ENCODE data around the gene TMEM141. TPM values are rescaled to one million over a fixed set of nuclear protein-coding genes. Genes with fewer than 3 reads are reported as not detected.

The TMEM141 gene
- total RNA-seq, 4 donors from 2014 or later, result 60.7 to 70.8 (median 66.9) TPM

GRCh38 chr9:136805207-136805740, 14.1 kb downstream of the TMEM141 start:
- 87 to 98% methylated on average over 12 of the region's 12 CpGs for WGBS, 2 donors
- TF ChIP-seq, protein P1, sequence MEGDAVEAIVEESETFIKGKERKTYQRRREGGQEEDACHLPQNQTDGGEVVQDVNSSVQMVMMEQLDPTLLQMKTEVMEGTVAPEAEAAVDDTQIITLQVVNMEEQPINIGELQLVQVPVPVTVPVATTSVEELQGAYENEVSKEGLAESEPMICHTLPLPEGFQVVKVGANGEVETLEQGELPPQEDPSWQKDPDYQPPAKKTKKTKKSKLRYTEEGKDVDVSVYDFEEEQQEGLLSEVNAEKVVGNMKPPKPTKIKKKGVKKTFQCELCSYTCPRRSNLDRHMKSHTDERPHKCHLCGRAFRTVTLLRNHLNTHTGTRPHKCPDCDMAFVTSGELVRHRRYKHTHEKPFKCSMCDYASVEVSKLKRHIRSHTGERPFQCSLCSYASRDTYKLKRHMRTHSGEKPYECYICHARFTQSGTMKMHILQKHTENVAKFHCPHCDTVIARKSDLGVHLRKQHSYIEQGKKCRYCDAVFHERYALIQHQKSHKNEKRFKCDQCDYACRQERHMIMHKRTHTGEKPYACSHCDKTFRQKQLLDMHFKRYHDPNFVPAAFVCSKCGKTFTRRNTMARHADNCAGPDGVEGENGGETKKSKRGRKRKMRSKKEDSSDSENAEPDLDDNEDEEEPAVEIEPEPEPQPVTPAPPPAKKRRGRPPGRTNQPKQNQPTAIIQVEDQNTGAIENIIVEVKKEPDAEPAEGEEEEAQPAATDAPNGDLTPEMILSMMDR (IDR thresholded peaks at IDR 0.05), result no peak
- no peak for TF ChIP-seq EP300 (IDR thresholded peaks at IDR 0.05)
- TF ChIP-seq POLR2A (IDR thresholded peaks at IDR 0.05), result no peak
- Histone ChIP-seq H3K27ac (no peak overlapping the region), H3K36me3 (peaks cover 0 to 16% (median 0%) of the 10 kb centered on the region in 3 donors), H3K27me3 (peaks cover 0 to 24% of the 10 kb centered on the region in 2 donors), H3K9me3 (no peaks in the 10 kb centered on the region), H3K4me1 (peaks cover 0 to 45% (median 28%) of the 10 kb centered on the region in 4 donors), H3K4me3 (no peak overlapping the region)
- DNase-seq (ENCODE audit: low spot score in 2 of 2), result no peak

DNA sequence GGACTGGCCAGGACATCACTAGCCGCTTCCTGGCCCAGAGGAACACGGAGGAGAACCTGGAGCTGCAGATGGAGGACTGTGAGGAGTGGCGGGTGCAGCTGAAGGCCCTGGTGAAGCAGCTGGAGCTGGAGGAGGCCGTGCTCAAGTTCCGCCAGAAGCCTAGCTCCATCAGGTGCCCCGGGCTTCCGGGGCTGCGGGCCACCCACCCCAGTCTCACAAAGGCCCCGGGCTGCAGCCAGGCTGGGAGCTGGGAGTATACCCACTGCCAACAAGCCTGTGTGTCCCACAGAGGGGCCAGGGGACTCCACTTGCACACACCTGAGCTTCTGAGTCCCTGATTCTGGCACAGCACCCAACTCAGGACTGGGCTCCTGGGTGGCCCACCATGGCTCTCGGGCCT, 14.9 kb downstream of the TMEM141 start:
- Histone ChIP-seq H3K4me3 (no peak overlapping the region), H3K36me3 (peaks cover 0 to 16% (median 0%) of the 10 kb centered on the region in 3 donors), H3K9me3 (no peaks in the 10 kb centered on the region), H3K4me1 (peaks cover 0 to 45% (median 24%) of the 10 kb centered on the region in 4 donors), H3K27me3 (peaks cover 0 to 16% of the 10 kb centered on the region in 2 donors), H3K27ac (no peak overlapping the region)
- WGBS, 2 donors, result 94 to 99% methylated on average over 9 to 10 of the region's 10 CpGs
- DNase-seq (ENCODE audit: low spot score in 2 of 2), result no peak
- TF ChIP-seq POLR2A (IDR thresholded peaks at IDR 0.05) (no peak), EP300 (IDR thresholded peaks at IDR 0.05) (no peak)
- TF ChIP-seq, protein P1 (IDR thresholded peaks at IDR 0.05), result no peak

DNA sequence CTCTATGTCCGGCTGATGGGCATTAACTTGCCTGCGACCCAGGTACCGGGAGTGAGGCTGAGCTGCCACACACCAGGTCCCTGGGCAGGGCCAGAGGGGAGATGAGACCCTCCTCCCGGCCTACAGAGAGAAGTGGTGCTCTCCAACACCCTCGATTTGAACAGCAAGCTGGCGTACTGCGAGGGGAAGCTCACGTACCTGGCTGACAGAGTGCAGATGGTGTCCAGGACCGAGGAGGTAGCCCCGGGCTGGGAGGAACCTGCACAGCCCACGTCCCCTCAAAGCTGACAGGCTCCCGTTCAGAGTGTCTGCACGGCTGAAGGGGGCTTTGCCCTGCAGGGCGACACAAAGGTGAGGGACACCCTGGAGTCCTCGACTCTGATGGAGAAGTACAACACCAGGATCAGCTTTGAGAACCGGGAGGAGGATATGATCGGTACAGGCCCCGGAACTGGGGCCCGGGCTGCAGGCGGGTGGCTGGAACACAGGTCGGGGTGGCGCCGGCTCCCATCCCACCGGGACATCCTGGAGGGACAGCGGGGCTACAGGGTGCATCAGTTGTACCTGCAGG, 15.6 kb downstream of the TMEM141 start:
- 73 to 76% methylated on average over 24 to 25 of the region's 25 CpGs for WGBS, 2 donors
- Histone ChIP-seq H3K4me1 (peaks cover 0 to 46% (median 23%) of the 10 kb centered on the region in 4 donors), H3K27me3 (peaks cover 0 to 9% of the 10 kb centered on the region in 2 donors), H3K27ac (peak overlapping the region in 3 of 4 donors; percentile 60 to 94 (median 84)), H3K9me3 (no peaks in the 10 kb centered on the region), H3K4me3 (peak overlapping the region; percentile 78 to 95 (median 86)), H3K36me3 (peaks cover 0 to 18% (median 0%) of the 10 kb centered on the region in 3 donors)
- no peak for DNase-seq (ENCODE audit: low spot score in 2 of 2)
- no peak for TF ChIP-seq EP300 (IDR thresholded peaks at IDR 0.05)
- no peak for TF ChIP-seq POLR2A (IDR thresholded peaks at IDR 0.05)
- TF ChIP-seq, protein P1 (IDR thresholded peaks at IDR 0.05), result no peak

- H3K4me1 ChIP-seq, result peaks cover 0 to 49% (median 23%) of the 10 kb centered on the region in 4 donors
- WGBS, 2 donors, result 1 to 2% methylated on average over 45 to 77 of the region's 96 CpGs
- H3K27ac ChIP-seq, result peak within 1 kb of the TSS; percentile 60 to 94 (median 88)
- H3K36me3 ChIP-seq, result peaks cover 0 to 25% (median 0%) of the 10 kb centered on the region in 3 donors
- peaks cover 0 to 2% of the 10 kb centered on the region in 2 donors for H3K27me3 ChIP-seq
- TF ChIP-seq EP300 (IDR thresholded peaks at IDR 0.05) (peak in 1 of 2 donors; percentile 69), POLR2A (IDR thresholded peaks at IDR 0.05) (peak; percentile 63 to 68)
- TF ChIP-seq, protein P1 (IDR thresholded peaks at IDR 0.05), result peak in 2 of 5 experiments; percentile 37 to 57
- peak within 1 kb of the TSS; percentile 78 to 95 (median 86) for H3K4me3 ChIP-seq
- peak; percentile 45 to 47 for DNase-seq (ENCODE audit: low spot score in 2 of 2)
- H3K9me3 ChIP-seq, result no peaks in the 10 kb centered on the region
Measured at GRCh38 chr9:136807281-136808074, 16.3 kb downstream of the TMEM141 start, which contains the start of gene RABL6. RABL6 (plus strand) TSS chr9:136807948; CDS start chr9:136808197, 249 bp downstream.
